H1 (cell line): ENCODE measurements around the gene HLTF. TPM values are rescaled to one million over a fixed set of nuclear protein-coding genes. Genes with fewer than 3 reads are reported as not detected.

Experiments used
- CTCF ChIA-PET: fragments of 300-600 bp; sonication (Branson Sonifier 250); formaldehyde crosslinking; loops from one replicate; lab custom pipeline; 2021; ENCODE audit not compliant: partially characterized antibody; lab: Charles Lee
- POLR2A ChIA-PET: fragments of 300-600 bp; sonication (Branson Sonifier 250); formaldehyde crosslinking; loops from one replicate; lab custom pipeline; 2021; ENCODE audit warnings: inconsistent platforms; ENCODE audit not compliant: partially characterized antibody; lab: Charles Lee
- DNase-seq, 2 experiments: peaks; one replicate each; pipeline versions ENCODE4 v3.0.0 to v3.0.0-alpha.2; 2010 to 2022; ENCODE audit warnings: low spot score in 2 of 2, low read depth in 1 of 2, mixed read lengths in 1 of 2
- FAIRE-seq: peaks from 2 replicates; lab custom pipeline; 2011; peaks lifted over from hg19 to GRCh38; lab: Jason Lieb, UNC
- H2AFZ ChIP-seq: 2 replicates; pipeline ENCODE4 v1.8.1; 2012; ENCODE audit warnings: low read length, inconsistent platforms
- H2AK5ac ChIP-seq: 2 replicates; pipeline ENCODE4 v1.6.1; 2013; ENCODE audit warnings: low read depth, low read length
- H2BK120ac ChIP-seq: replicated peaks from 2 replicates; pipeline ENCODE3; 2013; ENCODE audit warnings: low read depth, low read length, inconsistent platforms
- H2BK12ac ChIP-seq: 2 replicates; pipeline ENCODE4 v1.6.1; 2013; ENCODE audit warnings: low read depth, low read length
- H2BK15ac ChIP-seq: 2 replicates; pipeline ENCODE4 v1.6.1; 2013; ENCODE audit warnings: low read length
- H2BK20ac ChIP-seq: 2 replicates; pipeline ENCODE4 v1.6.1; 2013; ENCODE audit warnings: low read length
- H2BK5ac ChIP-seq: 2 replicates; pipeline ENCODE4 v1.6.1; 2013; ENCODE audit warnings: low read depth, low read length
- H3K14ac ChIP-seq: 2 replicates; pipeline ENCODE4 v1.6.1; 2013; ENCODE audit warnings: inconsistent platforms; ENCODE audit not compliant: insufficient read length
- H3K18ac ChIP-seq: 2 replicates; pipeline ENCODE4 v1.6.1; 2013; ENCODE audit warnings: low read length; ENCODE audit errors: extremely low read depth
- H3K23ac ChIP-seq: 2 replicates; pipeline ENCODE4 v1.6.1; 2013; ENCODE audit warnings: inconsistent platforms; ENCODE audit not compliant: insufficient read length
- H3K23me2 ChIP-seq: 2 replicates; pipeline ENCODE4 v1.6.1; 2013; ENCODE audit warnings: low read depth, low read length
- H3K27ac ChIP-seq: 2 replicates; pipeline ENCODE4 v1.6.1; 2011; ENCODE audit warnings: low read depth, low read length, inconsistent platforms
- H3K27me3 ChIP-seq, 4 experiments: replicated peaks in 1 of 4; 1 replicate in 1 of 4; 2 replicates in 3 of 4; pipeline versions ENCODE4 v1.6.1 to v1.8.1; 2011 to 2013; ENCODE audit warnings: low read length in 3 of 4, mild to moderate bottlenecking in 3 of 4, inconsistent platforms in 2 of 4, mixed read lengths in 2 of 4, moderate library complexity in 1 of 4; ENCODE audit not compliant: control insufficient read depth in 3 of 4, insufficient read depth in 3 of 4; ENCODE audit errors: extremely low read depth in 1 of 4
- H3K36me3 ChIP-seq, 4 experiments: 2 replicates each; pipeline versions ENCODE4 v1.6.1 to v1.8.1; 2011 to 2013; ENCODE audit warnings: mild to moderate bottlenecking in 4 of 4, low read length in 3 of 4, moderate library complexity in 2 of 4, control low read depth in 1 of 4, inconsistent platforms in 1 of 4; ENCODE audit not compliant: insufficient read depth in 4 of 4, control insufficient read depth in 2 of 4
- H3K4ac ChIP-seq: replicated peaks from 2 replicates; pipeline ENCODE3; 2013; ENCODE audit warnings: low read length, low read depth, mixed read lengths, inconsistent platforms; ENCODE audit not compliant: insufficient read length
- H3K4me1 ChIP-seq, 4 experiments: replicated peaks in 1 of 4; 1 replicate in 1 of 4; 2 replicates in 3 of 4; pipeline versions ENCODE4 v1.6.1 to v1.8.1; 2011 to 2013; ENCODE audit warnings: low read length in 3 of 4, inconsistent platforms in 2 of 4, mixed read lengths in 1 of 4; ENCODE audit not compliant: insufficient read depth in 4 of 4, control insufficient read depth in 3 of 4
- H3K4me2 ChIP-seq, 2 experiments: 2 replicates each; pipeline versions ENCODE4 v1.6.1 to v1.8.1; 2011 to 2013; ENCODE audit warnings: low read depth in 2 of 2, low read length in 2 of 2, control low read depth in 1 of 2, inconsistent platforms in 1 of 2, mild to moderate bottlenecking in 1 of 2; ENCODE audit not compliant: insufficient read depth in 1 of 2
- H3K4me3 ChIP-seq, 4 experiments: fragments of 200-600, 300-600 bp in 1 of 4; sonication (generic), shearing (Covaris generic), sonication (Bioruptor Twin) in 1 of 4; 2 replicates each; pipeline versions ENCODE4 v1.5.1 to v1.8.1; 2011 to 2016; ENCODE audit warnings: low read length in 4 of 4, low read depth in 3 of 4, control low read depth in 2 of 4, inconsistent platforms in 2 of 4, mild to moderate bottlenecking in 2 of 4, mixed read lengths in 1 of 4, moderate library complexity in 1 of 4; ENCODE audit not compliant: insufficient read depth in 2 of 4; ENCODE audit errors: extremely low read depth in 1 of 4
- H3K56ac ChIP-seq: replicated peaks from 2 replicates; pipeline ENCODE3; 2013; ENCODE audit warnings: low read depth, mild to moderate bottlenecking, mixed read lengths, low read length, inconsistent platforms; ENCODE audit not compliant: insufficient read length
- H3K79me1 ChIP-seq: 2 replicates; pipeline ENCODE4 v1.6.1; 2013; ENCODE audit warnings: low read depth, low read length, control low read depth
- H3K79me2 ChIP-seq, 2 experiments: 2 replicates each; pipeline versions ENCODE4 v1.6.1 to v1.8.1; 2012 to 2013; ENCODE audit warnings: low read length in 2 of 2, mild to moderate bottlenecking in 2 of 2, inconsistent platforms in 1 of 2; ENCODE audit not compliant: insufficient read depth in 2 of 2, control insufficient read depth in 1 of 2
- H3K9ac ChIP-seq, 4 experiments: replicated peaks in 1 of 4; 1 replicate in 1 of 4; 2 replicates in 3 of 4; pipeline versions ENCODE4 v1.6.1 to v1.8.1; 2011 to 2013; ENCODE audit warnings: low read depth in 3 of 4, low read length in 3 of 4, control low read depth in 2 of 4, mild to moderate bottlenecking in 2 of 4, moderate library complexity in 2 of 4, inconsistent platforms in 1 of 4; ENCODE audit errors: extremely low read depth in 1 of 4
- H3K9me3 ChIP-seq, 2 experiments: 2 replicates each; pipeline versions ENCODE4 v1.6.1 to v1.8.1; 2012 to 2013; ENCODE audit warnings: mild to moderate bottlenecking in 2 of 2, moderate library complexity in 2 of 2, control low read depth in 1 of 2, inconsistent platforms in 1 of 2, low read depth in 1 of 2, low read length in 1 of 2, mixed read lengths in 1 of 2; ENCODE audit not compliant: insufficient read depth in 2 of 2
- H4K20me1 ChIP-seq, 2 experiments: replicated peaks in 1 of 2; 2 replicates each; pipeline versions ENCODE3 to v1.8.1; 2011 to 2013; ENCODE audit warnings: inconsistent platforms in 2 of 2, low read length in 2 of 2, mild to moderate bottlenecking in 1 of 2; ENCODE audit not compliant: insufficient read depth in 2 of 2, control insufficient read depth in 1 of 2
- H4K5ac ChIP-seq: 2 replicates; pipeline ENCODE4 v1.6.1; 2013; ENCODE audit warnings: low read length, low read depth, mixed read lengths, inconsistent platforms; ENCODE audit not compliant: insufficient read length
- H4K8ac ChIP-seq: 2 replicates; pipeline ENCODE4 v1.8.0; 2013; ENCODE audit warnings: mild to moderate bottlenecking, moderate library complexity, low read length, inconsistent platforms; ENCODE audit not compliant: insufficient read depth; ENCODE audit errors: extremely low read depth
- H4K91ac ChIP-seq: replicated peaks from 2 replicates; pipeline ENCODE3; 2013; ENCODE audit warnings: low read length, mixed read lengths, inconsistent platforms; ENCODE audit not compliant: insufficient read length
- CREB1 ChIP-seq: IDR thresholded peaks from 2 replicates; pipeline ENCODE4 v1.6.1; 2012; ENCODE audit warnings: inconsistent platforms
- SAP30 ChIP-seq: fragments of 300-600 bp; sonication (generic); IDR thresholded peaks from 2 replicates; pipeline ENCODE4 v1.7.1; 2012; ENCODE audit warnings: low read length, moderate library complexity, mild to moderate bottlenecking, inconsistent platforms; ENCODE audit not compliant: insufficient read depth, insufficient replicate concordance
- SUZ12 ChIP-seq: fragments of 200-600 bp; sonication (generic); IDR thresholded peaks from 2 replicates; pipeline ENCODE4 v1.6.1; 2012; ENCODE audit warnings: mild to moderate bottlenecking, inconsistent platforms, low read length, moderate library complexity, mixed read lengths
- WGBS, 2 experiments: shearing (Covaris generic) in 1 of 2; methylation state at CpG; one replicate each; pipeline versions ENCODE4 v1.1.6 to v1.1.7; 2013 to 2015; ENCODE audit warnings: low lambda C conversion rate in 2 of 2, mixed read lengths in 2 of 2, inconsistent platforms in 1 of 2, low coverage in 1 of 2, missing lambda C conversion rate in 1 of 2; ENCODE audit not compliant: insufficient replicate concordance in 2 of 2, insufficient coverage in 1 of 2, insufficient read length in 1 of 2; ENCODE audit errors: extremely low coverage in 1 of 2, missing lambda C conversion rate in 1 of 2; 5-methylcytosine and 5-hydroxymethylcytosine counted together
- polyA plus RNA-seq, 7 experiments: library from polyadenylated mRNA; depleted of rRNA in 3 of 7; stranded (reverse) in 5 of 7; unstranded in 2 of 7; fragments of >200 nt in 5 of 7; fragments of 200-250 nt in 2 of 7; gene quantifications; 1 replicate in 5 of 7; 2 replicates in 1 of 7; 4 replicates in 1 of 7; pipeline versions ENCODE4 v1.2.1 to v1.2.3, GENCODE V29; 2011 to 2013; ENCODE audit warnings: missing spikeins in 2 of 7, mixed read lengths in 2 of 7
- total RNA-seq: library from RNA; stranded (reverse); fragmentation: NEBNext Ultra II Directional; extraction: Animal tissue kit (Norgen Biotek cat#: 25700); gene quantifications from 2 replicates; pipeline ENCODE4 v1.2.1, GENCODE V29; 2021

Gene HLTF
- total and polyA plus RNA-seq, 2 of the 8 experiments (the other 6 are each of a cell fraction or from before 2014, with no cell fraction given) = 18.1 to 60.3 TPM

GRCh38 chr3:148992027-148992634, 94.2 kb downstream of the HLTF start:
- Histone ChIP-seq H3K79me1 (peaks cover 2% of the 10 kb centered on the region; the same call in 1 of the 2 replicates), H3K4me2 (peak overlapping the region; percentile 71 to 75), H4K91ac (no peak overlapping the region), H4K8ac (0 out of 2 replicates have a peak overlapping the region, but pooled peaks have one; percentile 62), H3K27ac (no peak overlapping the region), H2AK5ac (no peak overlapping the region), H3K56ac (no peak overlapping the region), H3K4me1 (peaks cover 0 to 9% (median 1%) of the 10 kb centered on the region in 4 experiments; a peak in 1 of 7 replicates), H2BK20ac (no peak overlapping the region), H2BK15ac (no peak overlapping the region), H2BK12ac (no peak overlapping the region), H3K4me3 (peak overlapping the region; percentile 52 to 83 (median 56)), H3K14ac (no peak overlapping the region), H3K18ac (no peak overlapping the region), H3K9ac (peak overlapping the region in 3 of 4 experiments; percentile 27 to 66 (median 46); a peak in 4 of 7 replicates), H3K79me2 (no peaks in the 10 kb centered on the region), H2BK120ac (no peak overlapping the region), H3K23ac (no peak overlapping the region), H3K23me2 (peaks cover 2% of the 10 kb centered on the region; the same call in 1 of the 2 replicates), H4K20me1 (no peaks in the 10 kb centered on the region), H2BK5ac (no peak overlapping the region), H3K9me3 (no peaks in the 10 kb centered on the region), H3K4ac (no peak overlapping the region), H3K27me3 (peaks cover 0 to 8% (median 6%) of the 10 kb centered on the region in 4 experiments; a peak in 4 of 7 replicates)
- peak in 1 of 2 experiments; percentile 59 for DNase-seq
- ChIA-PET CTCF (interaction anchor here (1.0 to 1.8 kb wide), 6 partner anchors 9 to 37 kb away, joined by 3 to 7 read pairs (median 4); no protein-coding TSS in a partner anchor), POLR2A (interaction anchor here (0.6 to 2.1 kb wide), 11 partner anchors 8 to 95 kb away, joined by 3 to 7 read pairs (median 4); no protein-coding TSS in a partner anchor)
- WGBS, 2 experiments = 12% methylated on average over 12 of the region's 34 CpGs; no CpG with 5 or more reads in 1 of the 2 experiments
- 0 out of 2 replicates have a peak, but pooled peaks have one; percentile 24 for TF ChIP-seq SUZ12
- TF ChIP-seq SAP30 = no peak
- no peak for TF ChIP-seq CREB1
- TF ChIP-seq, all 59 proteins: peak for 1
- no peak overlapping the region for H2AFZ ChIP-seq
- no peak for FAIRE-seq
- H3K36me3 ChIP-seq = peaks cover 0 to 8% (median 3%) of the 10 kb centered on the region in 4 experiments; a peak in 3 of 8 replicates
- H4K5ac ChIP-seq = no peak overlapping the region
